PC-3 (cell line): ENCODE data around the gene HNRNPM. TPM values are rescaled to one million over a fixed set of nuclear protein-coding genes. Genes with fewer than 3 reads are reported as not detected.
A peak's percentile ranks its signal among the peaks of the same experiment; 100 is the strongest.

Experiments
- ATAC-seq: fragments of 200-7000 bp; cut with Tn5 transposase; 2 replicates; pipeline ENCODE4 v1.9.1; 2020; ENCODE audit warnings: mild to moderate bottlenecking, moderate library complexity
- BruUV-seq: library from RNA; stranded (reverse); fragments of 400-500 nt; replicated peaks from 2 replicates; lab custom pipeline; 2021; lab: Mats Ljungman, UMichigan
- CTCF ChIA-PET: fragments of 300-600 bp; sonication (Branson Sonifier 250); formaldehyde crosslinking; loops from one replicate; lab custom pipeline; 2022; ENCODE audit warnings: antibody characterized with exemption; lab: Charles Lee
- POLR2A ChIA-PET: fragments of 300-600 bp; sonication (Branson Sonifier 250); formaldehyde crosslinking; loops from one replicate; lab custom pipeline; 2022; ENCODE audit warnings: antibody characterized with exemption; ENCODE audit not compliant: unreplicated experiment; lab: Charles Lee
- DNase-seq: peaks from one replicate; pipeline ENCODE4 v3.0.0-alpha.2; 2015
- H2AFZ ChIP-seq: fragments of 300-600 bp; sonication (generic); 2 replicates; pipeline ENCODE4 v1.6.0; 2016; ENCODE audit warnings: antibody characterized with exemption, low read length
- H3F3A ChIP-seq: fragments of 300-600 bp; sonication (generic); one replicate; pipeline ENCODE4 v1.6.0; 2017; ENCODE audit warnings: antibody characterized with exemption, low read length, control low read depth, mild to moderate bottlenecking; ENCODE audit not compliant: unreplicated experiment
- H3K27ac ChIP-seq: fragments of 300-600 bp; sonication (generic); 2 replicates; pipeline ENCODE4 v1.5.1; 2016; ENCODE audit warnings: mild to moderate bottlenecking, low read length
- H3K27me3 ChIP-seq: fragments of 300-600 bp; sonication (generic); 2 replicates; pipeline ENCODE4 v1.6.1; 2016; ENCODE audit warnings: low read length, mixed read lengths
- H3K36me3 ChIP-seq: fragments of 300-600 bp; sonication (generic); 2 replicates; pipeline ENCODE4 v1.6.1; 2016; ENCODE audit warnings: low read depth, mixed run types, low read length, mixed read lengths
- H3K4me1 ChIP-seq: fragments of 300-600 bp; sonication (generic); 2 replicates; pipeline ENCODE4 v1.5.1; 2016; ENCODE audit warnings: low read length; ENCODE audit not compliant: insufficient read depth
- H3K4me2 ChIP-seq: fragments of 300-600 bp; sonication (generic); 2 replicates; pipeline ENCODE4 v1.6.0; 2016; ENCODE audit warnings: low read length
- H3K4me3 ChIP-seq: fragments of 300-600 bp; sonication (generic); 2 replicates; pipeline ENCODE4 v1.5.1; 2016; ENCODE audit warnings: mild to moderate bottlenecking, low read length, mixed read lengths
- H3K79me2 ChIP-seq: fragments of 300-600 bp; sonication (generic); 2 replicates; pipeline ENCODE4 v1.6.1; 2017; ENCODE audit warnings: low read length, mixed read lengths
- H3K9ac ChIP-seq: fragments of 300-600 bp; sonication (generic); 2 replicates; pipeline ENCODE4 v1.6.0; 2016; ENCODE audit warnings: mild to moderate bottlenecking, low read length
- H3K9me2 ChIP-seq: fragments of 300-600 bp; sonication (generic); replicated peaks from 2 replicates; pipeline ENCODE4 v1.6.1; 2016; ENCODE audit warnings: mixed run types, low read length, mixed read lengths
- H3K9me3 ChIP-seq: fragments of 300-600 bp; sonication (generic); 2 replicates; pipeline ENCODE4 v1.6.1; 2016; ENCODE audit warnings: low read length, mixed read lengths
- H4K20me1 ChIP-seq: fragments of 300-600 bp; sonication (generic); 2 replicates; pipeline ENCODE4 v1.6.1; 2016; ENCODE audit warnings: low read length, mixed read lengths
- CTCF ChIP-seq: fragments of 300-600 bp; sonication (generic); conservative IDR thresholded peaks from 2 replicates; pipeline ENCODE4 v1.5.1; 2017; ENCODE audit warnings: antibody characterized with exemption, low read depth, mild to moderate bottlenecking, low read length
- EZH2 ChIP-seq: fragments of 300-600 bp; sonication (generic); IDR thresholded peaks from one replicate; pipeline ENCODE4 v1.6.1; 2017; ENCODE audit warnings: antibody characterized with exemption, mild to moderate bottlenecking, low read length; ENCODE audit not compliant: unreplicated experiment
- EZH2phosphoT487 ChIP-seq: fragments of 300-600 bp; sonication (generic); IDR thresholded peaks from 2 replicates; pipeline ENCODE4 v1.6.1; 2018; ENCODE audit warnings: mild to moderate bottlenecking, antibody characterized with exemption, low read length, borderline replicate concordance
- intact Hi-C: fragments of 100-400 bp; cut with micrococcal nuclease; formaldehyde crosslinking; loops from 2 replicates; pipeline ENCODE4 v1.9.0; 2023
- total RNA-seq: library from RNA; depleted of rRNA; stranded (reverse); fragments of >200 nt; gene quantifications from 2 replicates; pipeline ENCODE4 v1.2.3, GENCODE V29; 2014

Gene HNRNPM
- total RNA-seq, 1 experiment from 2014 or later: 165 TPM

DNA sequence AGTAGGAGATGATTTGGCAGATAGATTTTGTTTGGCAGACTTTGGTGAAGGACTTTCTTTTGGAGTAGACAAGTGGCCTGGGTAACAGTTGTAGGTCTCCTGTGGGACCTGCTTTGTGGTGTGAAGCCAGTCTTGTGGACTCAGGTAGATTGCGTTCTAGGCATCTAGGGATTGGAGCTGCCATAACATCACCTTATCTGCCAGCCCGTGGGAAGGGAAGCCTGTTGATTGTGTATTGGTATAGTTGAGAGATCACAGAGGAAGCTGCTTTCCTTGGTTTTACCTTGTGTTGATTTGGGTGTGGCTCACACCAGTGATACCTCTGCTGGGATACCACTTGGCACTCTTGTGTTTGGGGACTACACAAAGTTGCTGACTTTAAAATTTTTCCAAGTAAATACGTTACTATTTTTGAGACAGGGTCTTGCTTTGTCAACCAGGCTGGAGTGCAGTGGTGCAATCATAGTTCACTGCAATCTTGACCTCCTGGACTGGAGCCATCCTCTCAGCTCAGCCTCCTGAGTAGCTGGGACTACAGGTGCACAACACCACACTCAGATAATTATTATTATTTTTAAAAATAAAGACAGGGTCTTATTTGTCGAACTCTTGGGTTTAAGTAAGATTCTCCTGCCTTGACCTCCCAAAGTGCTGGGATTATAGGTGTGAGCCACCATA, 7.8 kb downstream of the HNRNPM start:
- Histone ChIP-seq H2AFZ (no peak overlapping the region), H3K27me3 (no peaks in the 10 kb centered on the region), H3K36me3 (peaks cover 51% of the 10 kb centered on the region), H3K27ac (0 out of 2 replicates have a peak overlapping the region, but pooled peaks have one; percentile 0), H3K9me2 (no peaks in the 10 kb centered on the region), H3K79me2 (peaks cover 99% of the 10 kb centered on the region), H3K9me3 (no peaks in the 10 kb centered on the region), H3K9ac (no peak overlapping the region), H3K4me2 (peak overlapping the region; percentile 34), H3F3A (peaks cover 6% of the 10 kb centered on the region), H3K4me3 (peak overlapping the region; percentile 10; the same call in 1 of the 2 replicates), H4K20me1 (peaks cover 86% of the 10 kb centered on the region), H3K4me1 (peaks cover 58% of the 10 kb centered on the region)
- no TSS peak for BruUV-seq
- POLR2A ChIA-PET: interaction anchor here (0.6 kb wide), 1 partner anchor 18 kb away, joined by 3 read pairs; no protein-coding TSS in a partner anchor
- ATAC-seq: no peak
- CTCF ChIA-PET: interaction anchor here (0.6 to 1.0 kb wide), 4 partner anchors 32 to 129 kb away, joined by 3 to 9 read pairs (median 5); partner anchors contain the start of gene MARCHF2
- TF ChIP-seq CTCF: no peak
- TF ChIP-seq EZH2: no peak
- no peak for DNase-seq
- intact Hi-C loops: no loop called here

DNA sequence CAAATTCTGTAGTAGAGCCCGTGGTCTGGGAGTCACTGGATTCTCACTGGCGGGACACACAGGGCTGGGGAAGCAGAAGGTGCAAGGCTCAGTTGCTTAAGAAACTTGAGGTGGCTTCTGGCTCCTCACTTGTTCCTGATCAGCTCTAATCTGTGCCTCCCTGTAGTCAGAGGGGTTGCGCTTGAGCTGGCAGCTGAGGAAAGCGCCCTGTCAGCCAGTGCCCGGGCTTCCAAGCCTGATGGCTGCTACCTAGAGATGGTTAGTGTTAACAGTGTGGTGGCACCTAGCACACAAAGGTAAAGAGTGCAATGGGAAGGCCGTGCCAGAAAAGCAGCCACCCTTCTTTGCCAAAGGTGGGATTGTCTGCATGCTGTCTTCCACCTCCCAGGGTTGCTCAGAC, 8.8 kb downstream of the HNRNPM start:
- DNase-seq: no peak
- no peaks in the 10 kb centered on the region for H3K9me3 ChIP-seq
- TF ChIP-seq CTCF: no peak
- H3K27me3 ChIP-seq: no peaks in the 10 kb centered on the region
- H3K4me1 ChIP-seq: peaks cover 63% of the 10 kb centered on the region
- POLR2A ChIA-PET: no interaction called here
- intact Hi-C loops: no loop called here
- H2AFZ ChIP-seq: no peak overlapping the region
- no peaks in the 10 kb centered on the region for H3K9me2 ChIP-seq
- H3K9ac ChIP-seq: no peak overlapping the region
- H4K20me1 ChIP-seq: peaks cover 91% of the 10 kb centered on the region
- H3F3A ChIP-seq: peaks cover 6% of the 10 kb centered on the region
- no peak overlapping the region for H3K4me3 ChIP-seq
- H3K36me3 ChIP-seq: peaks cover 58% of the 10 kb centered on the region
- ATAC-seq: no peak
- H3K4me2 ChIP-seq: no peak overlapping the region
- peaks cover 99% of the 10 kb centered on the region for H3K79me2 ChIP-seq
- no TSS peak for BruUV-seq
- H3K27ac ChIP-seq: no peak overlapping the region
- CTCF ChIA-PET: no interaction called here

DNA sequence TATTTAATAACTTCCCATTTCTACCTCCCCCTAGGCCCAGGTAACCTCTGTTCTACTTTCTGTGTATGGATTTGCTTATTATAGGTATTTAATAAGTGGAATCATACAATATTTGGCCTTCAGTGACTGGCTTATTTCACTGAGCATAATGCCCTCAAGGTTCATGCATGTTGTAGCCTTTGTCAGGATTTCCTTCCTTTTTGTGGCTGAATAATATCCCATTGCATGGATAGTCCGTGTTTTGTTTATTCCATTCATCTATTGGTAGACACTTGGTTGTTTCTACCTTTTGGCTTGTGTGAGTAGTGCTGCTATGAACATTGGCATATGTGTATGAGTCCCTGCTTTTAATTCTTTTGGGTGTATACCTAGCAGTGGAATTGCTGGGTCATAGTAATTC, 9.4 kb downstream of the HNRNPM start:
- Histone ChIP-seq H3K9me3 (no peaks in the 10 kb centered on the region), H3K79me2 (peaks cover 99% of the 10 kb centered on the region), H3K4me3 (no peak overlapping the region), H4K20me1 (peaks cover 91% of the 10 kb centered on the region), H3F3A (peaks cover 9% of the 10 kb centered on the region), H3K9me2 (no peaks in the 10 kb centered on the region), H3K27ac (no peak overlapping the region), H3K4me1 (peaks cover 65% of the 10 kb centered on the region), H3K9ac (no peak overlapping the region), H2AFZ (no peak overlapping the region), H3K27me3 (no peaks in the 10 kb centered on the region), H3K4me2 (no peak overlapping the region), H3K36me3 (peaks cover 61% of the 10 kb centered on the region)
- intact Hi-C loops: no loop called here
- ATAC-seq (no peak), DNase-seq (no peak)
- no TSS peak for BruUV-seq
- CTCF ChIA-PET: no interaction called here
- TF ChIP-seq EZH2 (no peak), EZH2phosphoT487 (no peak), CTCF (no peak)
- POLR2A ChIA-PET: no interaction called here
